OCI-LY1 (cell line): ENCODE results near the gene TK2.

Experiments used
- EZH2 ChIP-seq: fragments of 200-600 bp; sonication (generic), shearing (Covaris generic); IDR thresholded peaks from 2 replicates; pipeline ENCODE4 v1.8.0; 2017; ENCODE audit warnings: borderline replicate concordance, mixed run types, mild to moderate bottlenecking, antibody characterized with exemption, low read length, moderate library complexity, mixed read lengths
- TF ChIP-seq, protein P1 (sequence below): fragments of 200-600 bp; sonication (generic), shearing (Covaris generic); IDR thresholded peaks from 2 replicates; pipeline ENCODE4 v1.5.1; 2017; ENCODE audit warnings: mild to moderate bottlenecking, antibody characterized with exemption, low read length, moderate library complexity, mixed read lengths

DNA sequence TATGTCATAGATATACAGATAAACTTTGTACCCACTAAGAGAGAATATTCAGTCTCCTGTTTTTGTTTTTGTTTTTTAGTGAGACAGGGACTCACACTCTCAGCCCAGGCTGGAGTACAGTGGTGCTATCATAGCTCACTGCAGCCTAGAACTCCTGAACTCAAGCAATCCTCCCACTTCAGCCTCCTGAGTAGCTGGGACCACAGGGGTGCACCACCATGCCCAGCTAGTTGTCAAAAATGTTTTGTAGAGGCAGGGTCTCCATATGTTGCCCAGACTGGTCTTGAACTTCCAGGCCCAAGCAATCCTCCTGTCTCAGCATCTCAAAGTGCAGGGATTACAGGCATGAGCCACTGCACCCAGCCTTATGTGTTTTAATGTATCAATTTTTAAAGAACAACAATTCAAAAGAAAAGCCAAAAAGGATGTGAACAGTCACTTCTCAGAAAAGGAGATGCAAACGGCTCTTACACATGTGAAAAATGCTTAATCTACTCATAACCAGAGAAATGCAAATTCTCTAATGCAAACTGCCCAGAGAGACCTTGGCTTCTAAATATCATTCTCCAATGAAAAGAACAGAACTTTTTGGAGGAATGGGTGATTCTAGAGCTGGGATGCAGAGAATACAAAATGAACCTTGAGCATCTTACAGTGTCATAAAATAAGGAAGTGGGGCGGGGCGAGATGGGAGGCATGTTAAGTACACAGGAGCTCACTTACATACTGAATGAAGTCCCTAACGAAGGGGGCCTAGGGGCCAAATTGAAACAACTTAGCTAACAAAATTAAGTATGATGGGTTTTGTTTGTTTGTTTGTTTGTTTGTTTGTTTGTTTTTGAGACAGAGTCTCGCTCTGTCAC lies 47.3 kb upstream of the TK2 start:
- TF ChIP-seq, protein P1, sequence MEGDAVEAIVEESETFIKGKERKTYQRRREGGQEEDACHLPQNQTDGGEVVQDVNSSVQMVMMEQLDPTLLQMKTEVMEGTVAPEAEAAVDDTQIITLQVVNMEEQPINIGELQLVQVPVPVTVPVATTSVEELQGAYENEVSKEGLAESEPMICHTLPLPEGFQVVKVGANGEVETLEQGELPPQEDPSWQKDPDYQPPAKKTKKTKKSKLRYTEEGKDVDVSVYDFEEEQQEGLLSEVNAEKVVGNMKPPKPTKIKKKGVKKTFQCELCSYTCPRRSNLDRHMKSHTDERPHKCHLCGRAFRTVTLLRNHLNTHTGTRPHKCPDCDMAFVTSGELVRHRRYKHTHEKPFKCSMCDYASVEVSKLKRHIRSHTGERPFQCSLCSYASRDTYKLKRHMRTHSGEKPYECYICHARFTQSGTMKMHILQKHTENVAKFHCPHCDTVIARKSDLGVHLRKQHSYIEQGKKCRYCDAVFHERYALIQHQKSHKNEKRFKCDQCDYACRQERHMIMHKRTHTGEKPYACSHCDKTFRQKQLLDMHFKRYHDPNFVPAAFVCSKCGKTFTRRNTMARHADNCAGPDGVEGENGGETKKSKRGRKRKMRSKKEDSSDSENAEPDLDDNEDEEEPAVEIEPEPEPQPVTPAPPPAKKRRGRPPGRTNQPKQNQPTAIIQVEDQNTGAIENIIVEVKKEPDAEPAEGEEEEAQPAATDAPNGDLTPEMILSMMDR = no peak
- TF ChIP-seq EZH2 = no peak
